ENCODE results near the gene IFNG. TPM values are rescaled to one million over a fixed set of nuclear protein-coding genes. Genes with fewer than 3 reads are reported as not detected.
A peak's percentile ranks its signal among the peaks of the same experiment; 100 is the strongest.

The IFNG gene
- total and polyA plus RNA-seq, 9 of the 15 experiments (the other 6 are each of a cell fraction or from before 2014, with no cell fraction given): 0.38 TPM; not detected in 8

DNA sequence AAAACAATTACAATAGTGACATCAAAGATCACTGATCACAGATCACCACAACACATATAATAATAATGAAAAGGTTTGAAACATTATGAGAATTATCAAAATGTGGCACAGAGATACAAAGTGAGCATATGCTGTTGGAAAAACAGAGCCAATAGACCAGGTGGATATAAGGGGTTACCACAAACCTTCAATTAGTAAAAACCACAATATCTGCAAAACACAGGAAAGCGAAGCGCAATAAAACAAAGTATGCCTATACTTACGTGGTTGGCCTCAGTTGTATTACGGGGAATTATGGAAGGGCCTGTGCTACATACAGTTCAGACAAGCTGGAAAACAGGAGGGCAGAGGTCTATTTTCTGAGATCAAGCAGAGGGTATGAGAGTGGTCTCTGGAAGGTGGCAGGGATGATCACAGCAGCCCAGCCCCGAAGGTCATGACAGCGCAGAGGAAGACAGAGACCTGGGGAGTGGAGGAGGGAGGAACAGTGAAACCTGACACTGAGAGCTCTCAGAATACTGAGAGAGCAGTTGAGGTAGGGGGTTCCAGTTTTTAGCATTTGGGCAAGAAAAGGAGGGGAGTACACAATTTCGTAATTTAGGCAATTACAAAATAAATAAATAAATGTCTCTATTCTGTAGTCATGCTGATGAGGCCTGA is 41.3 kb downstream of the IFNG start:
- H2AFZ ChIP-seq (ENCODE audit: low read depth, low read length): no peak overlapping the region
- no peak overlapping the region for H3K4me3 ChIP-seq
- FAIRE-seq: no peak
- ChIA-PET CTCF (ENCODE audit: low intra/inter-chr PET ratio) (no interaction called here), POLR2A (no interaction called here)
- H3K4me1 ChIP-seq (replicated peaks in 1 of 2; ENCODE audit: control insufficient read depth in 2 of 2, insufficient read depth in 2 of 2, low read length in 2 of 2): no peaks in the 10 kb centered on the region
- no peak for DNase-seq (ENCODE audit: extremely low read depth in 1 of 4, low spot score in 3 of 4)
- H3K27ac ChIP-seq (ENCODE audit: extremely low read depth, low read depth, low read length): no peak overlapping the region
- BruUV-seq (replicated peaks): no TSS peak
- no peaks in the 10 kb centered on the region for H3K9me1 ChIP-seq (ENCODE audit: control insufficient read depth, insufficient read depth, low read length)
- intact Hi-C loops (cut with micrococcal nuclease) (no loop called here), in situ Hi-C loops (cut with MboI) (no loop called here)
- no peaks in the 10 kb centered on the region for H3K36me3 ChIP-seq (ENCODE audit: control insufficient read depth, insufficient read depth, low read length)
- H3K9ac ChIP-seq (ENCODE audit: insufficient read depth in 1 of 2, low read depth in 2 of 2, low read length in 2 of 2): no peak overlapping the region
- H3K9me3 ChIP-seq (replicated peaks; ENCODE audit: control insufficient read depth, insufficient read depth, low read depth, low read length): no peaks in the 10 kb centered on the region
- WGBS (ENCODE audit: insufficient coverage, low coverage, missing lambda C conversion rate): 2% methylated on average over 7 of the region's 7 CpGs
- no peaks in the 10 kb centered on the region for H3K79me2 ChIP-seq (ENCODE audit: control insufficient read depth, insufficient read depth, low read length)
- no peaks in the 10 kb centered on the region; a peak in 3 of 5 replicates for H3K27me3 ChIP-seq (ENCODE audit: control insufficient read depth in 2 of 2, insufficient read depth in 2 of 2, low read length in 2 of 2)
- no peak overlapping the region for H3K4me2 ChIP-seq (ENCODE audit: insufficient read depth, low read length)
- no peak for ATAC-seq
- no peak for TF ChIP-seq ZNF785 (CRISPR knock-in tag; IDR thresholded peaks at IDR 0.05)
- no peaks in the 10 kb centered on the region for H4K20me1 ChIP-seq (replicated peaks; ENCODE audit: control insufficient read depth, insufficient read depth, low read length)

- H3K27me3 ChIP-seq (ENCODE audit: control insufficient read depth in 2 of 2, insufficient read depth in 2 of 2, low read length in 2 of 2): no peaks in the 10 kb centered on the region; a peak in 3 of 5 replicates
- peak; percentile 42 for FAIRE-seq
- H3K4me1 ChIP-seq (replicated peaks in 1 of 2; ENCODE audit: control insufficient read depth in 2 of 2, insufficient read depth in 2 of 2, low read length in 2 of 2): no peaks in the 10 kb centered on the region
- no peak overlapping the region for H3K9ac ChIP-seq (ENCODE audit: insufficient read depth in 1 of 2, low read depth in 2 of 2, low read length in 2 of 2)
- no peak for ATAC-seq
- no peak overlapping the region for H3K4me3 ChIP-seq
- no peaks in the 10 kb centered on the region for H3K36me3 ChIP-seq (ENCODE audit: control insufficient read depth, insufficient read depth, low read length)
- no peaks in the 10 kb centered on the region for H3K9me3 ChIP-seq (replicated peaks; ENCODE audit: control insufficient read depth, insufficient read depth, low read depth, low read length)
- H3K79me2 ChIP-seq (ENCODE audit: control insufficient read depth, insufficient read depth, low read length): no peaks in the 10 kb centered on the region
- ChIA-PET POLR2A (no interaction called here), CTCF (ENCODE audit: low intra/inter-chr PET ratio) (no interaction called here)
- 0% methylated on average over 3 of the region's 3 CpGs for WGBS (ENCODE audit: insufficient coverage, low coverage, missing lambda C conversion rate)
- in situ Hi-C loops (cut with MboI) (no loop called here), intact Hi-C loops (cut with micrococcal nuclease) (no loop called here)
- no peaks in the 10 kb centered on the region for H3K9me1 ChIP-seq (ENCODE audit: control insufficient read depth, insufficient read depth, low read length)
- no TSS peak for BruUV-seq (replicated peaks)
- no peak overlapping the region for H3K4me2 ChIP-seq (ENCODE audit: insufficient read depth, low read length)
- no peak overlapping the region for H3K27ac ChIP-seq (ENCODE audit: extremely low read depth, low read depth, low read length)
- H4K20me1 ChIP-seq (replicated peaks; ENCODE audit: control insufficient read depth, insufficient read depth, low read length): no peaks in the 10 kb centered on the region
- no peak for DNase-seq (ENCODE audit: extremely low read depth in 1 of 4, low spot score in 3 of 4)
- H2AFZ ChIP-seq (ENCODE audit: low read depth, low read length): no peak overlapping the region
- no peak for TF ChIP-seq ELF4 (CRISPR knock-in tag; IDR thresholded peaks at IDR 0.05)
- TF ChIP-seq MYC (IDR thresholded peaks at IDR 0.05; ENCODE audit: low read depth, low read length): no peak
- no peak for TF ChIP-seq MYC (CRISPR knock-in tag; IDR thresholded peaks at IDR 0.05; ENCODE audit: borderline replicate concordance, low read depth)
- no peak for TF ChIP-seq HMG20A (CRISPR knock-in tag; conservative IDR thresholded peaks at IDR 0.05)
- no peak for TF ChIP-seq STAT5B (CRISPR knock-in tag; IDR thresholded peaks at IDR 0.05)
- TF ChIP-seq HNRNPUL1 (IDR thresholded peaks at IDR 0.05; ENCODE audit: low read length): no peak
- TF ChIP-seq SIN3B (IDR thresholded peaks at IDR 0.05; ENCODE audit: low read depth): no peak
- no peak for TF ChIP-seq EP300 (IDR thresholded peaks at IDR 0.05; ENCODE audit: low read length)
- no peak for TF ChIP-seq DDX20 (tag; IDR thresholded peaks at IDR 0.05; ENCODE audit: low read depth)
- no peak for TF ChIP-seq GABPA (tag; conservative IDR thresholded peaks at IDR 0.05; ENCODE audit: low read depth)
- TF ChIP-seq KHSRP (IDR thresholded peaks at IDR 0.05): no peak
- TF ChIP-seq GMEB1 (CRISPR knock-in tag; IDR thresholded peaks at IDR 0.05): no peak
- no peak for TF ChIP-seq SUPT5H (IDR thresholded peaks at IDR 0.05)
Measured at GRCh38 chr12:68117661-68118060, 41.9 kb downstream of the IFNG start.

All from K562 (cell line).